22Rv1 (cell line): ENCODE data around the gene CDC14B.

Experiments
- ZFX ChIP-seq: fragments of 450-650 bp; IDR thresholded peaks from 2 replicates; pipeline ENCODE4 v1.6.1; 2017; ENCODE audit warnings: antibody characterized with exemption, borderline replicate concordance
- TF ChIP-seq, protein P1 (sequence below): fragments of 450-650 bp; IDR thresholded peaks from 2 replicates; pipeline ENCODE4 v1.5.1; 2017; ENCODE audit warnings: mild to moderate bottlenecking

- TF ChIP-seq, protein P1, sequence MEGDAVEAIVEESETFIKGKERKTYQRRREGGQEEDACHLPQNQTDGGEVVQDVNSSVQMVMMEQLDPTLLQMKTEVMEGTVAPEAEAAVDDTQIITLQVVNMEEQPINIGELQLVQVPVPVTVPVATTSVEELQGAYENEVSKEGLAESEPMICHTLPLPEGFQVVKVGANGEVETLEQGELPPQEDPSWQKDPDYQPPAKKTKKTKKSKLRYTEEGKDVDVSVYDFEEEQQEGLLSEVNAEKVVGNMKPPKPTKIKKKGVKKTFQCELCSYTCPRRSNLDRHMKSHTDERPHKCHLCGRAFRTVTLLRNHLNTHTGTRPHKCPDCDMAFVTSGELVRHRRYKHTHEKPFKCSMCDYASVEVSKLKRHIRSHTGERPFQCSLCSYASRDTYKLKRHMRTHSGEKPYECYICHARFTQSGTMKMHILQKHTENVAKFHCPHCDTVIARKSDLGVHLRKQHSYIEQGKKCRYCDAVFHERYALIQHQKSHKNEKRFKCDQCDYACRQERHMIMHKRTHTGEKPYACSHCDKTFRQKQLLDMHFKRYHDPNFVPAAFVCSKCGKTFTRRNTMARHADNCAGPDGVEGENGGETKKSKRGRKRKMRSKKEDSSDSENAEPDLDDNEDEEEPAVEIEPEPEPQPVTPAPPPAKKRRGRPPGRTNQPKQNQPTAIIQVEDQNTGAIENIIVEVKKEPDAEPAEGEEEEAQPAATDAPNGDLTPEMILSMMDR, result no peak
- no peak for TF ChIP-seq ZFX
Observed at GRCh38 chr9:96502539-96503373, 116.9 kb downstream of the CDC14B start.
